CD4-positive, alpha-beta T cell treated with Interferon alpha-2 for 1 hour (primary cell): ENCODE measurements around the gene HAUS2.

Experiments
- DNase-seq, 2 donors: peaks; one replicate each; pipeline ENCODE4 v3.0.0-alpha.2; 2020 to 2022

The HAUS2 gene

GRCh38 chr15:42611532-42611931 is 62.9 kb downstream of the HAUS2 start:
- no peak for DNase-seq

DNA sequence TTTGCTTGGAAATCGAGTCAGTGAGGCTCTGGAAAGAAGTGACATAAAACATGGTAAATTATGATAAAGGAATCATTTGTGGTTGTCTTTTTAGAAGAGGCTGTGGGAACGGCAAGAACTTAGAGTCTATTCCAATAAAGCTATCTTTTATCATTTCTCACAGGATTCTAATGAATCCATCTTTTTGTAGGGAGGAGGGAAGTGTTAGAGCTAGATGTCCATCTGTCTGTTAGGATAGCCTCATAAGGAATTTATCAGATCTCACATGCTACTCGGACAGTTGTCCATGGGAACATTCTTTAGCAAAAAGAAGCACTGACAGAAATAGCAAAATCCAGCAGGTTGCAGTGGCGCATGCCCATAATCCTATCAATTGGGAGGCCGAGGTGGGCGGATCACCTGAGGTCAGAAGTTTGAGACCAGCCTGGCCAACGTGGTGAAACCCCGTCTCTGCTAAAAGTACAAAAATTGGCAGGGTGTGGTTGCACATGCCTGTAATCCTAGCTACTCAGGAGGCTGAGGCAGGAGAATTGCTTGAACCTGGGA is 63.8 kb downstream of the HAUS2 start:
- no peak for DNase-seq

- no peak for DNase-seq
These were observed 67.5 kb downstream of the HAUS2 start for GRCh38 chr15:42616107-42616506.
